ENCODE data around the gene DNM1.

The DNM1 gene

DNA sequence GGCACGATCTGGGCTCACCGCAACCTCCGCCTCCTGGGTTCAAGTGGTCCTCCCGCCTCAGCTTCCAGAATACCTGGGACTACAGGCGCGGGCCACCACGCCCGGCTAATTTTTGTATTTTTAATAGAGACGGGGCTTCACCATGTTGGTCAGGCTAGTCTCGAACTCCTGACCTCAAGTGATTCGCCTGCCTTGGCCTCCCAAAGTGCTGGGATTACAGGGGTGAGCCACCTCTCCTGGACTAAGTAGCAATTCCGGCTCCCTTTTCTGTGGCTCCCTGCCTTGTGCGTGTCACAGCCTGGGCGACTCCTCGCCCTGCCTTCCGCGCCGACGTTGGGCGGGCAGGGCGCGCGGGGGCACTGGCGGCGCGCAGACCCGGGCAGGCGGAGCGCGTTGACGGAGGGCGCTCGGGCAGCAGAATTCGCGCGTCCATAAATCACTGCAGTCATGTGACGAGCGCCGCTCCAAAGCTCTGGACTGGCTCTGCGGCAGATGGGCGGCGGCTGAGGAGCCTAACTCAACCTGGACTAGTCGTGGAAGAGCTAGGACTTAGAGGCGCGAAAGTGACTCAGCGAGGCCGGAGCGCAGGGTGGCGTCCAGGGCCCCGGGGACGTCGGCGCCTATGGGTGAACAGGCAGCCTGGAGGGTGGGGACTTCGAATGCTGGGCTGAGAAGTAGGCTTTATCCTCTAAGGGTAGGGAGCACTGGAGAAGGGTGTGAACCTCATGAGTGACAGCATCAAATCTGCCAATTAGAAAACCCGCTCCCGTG lies 10.4 kb upstream of the DNM1 start:
- TF ChIP-seq NFIC (IDR thresholded peaks at IDR 0.05), result peak; percentile 35; the same call in 1 of the 2 replicates
- no peak for TF ChIP-seq FOXM1 (IDR thresholded peaks at IDR 0.05; ENCODE audit: borderline replicate concordance, low read depth)
- TF ChIP-seq TCF12 (IDR thresholded peaks at IDR 0.05; ENCODE audit: low read depth), result peak; percentile 76
- TF ChIP-seq CREB1 (IDR thresholded peaks at IDR 0.05; ENCODE audit: low read depth), result peak; percentile 34; the same call in 1 of the 2 replicates
- peak; percentile 49; the same call in 1 of the 2 replicates for TF ChIP-seq TAF1 (IDR thresholded peaks at IDR 0.05; ENCODE audit: low read depth)
- peak; percentile 68 for TF ChIP-seq ZBTB7A (IDR thresholded peaks at IDR 0.05; ENCODE audit: low read depth)
- TF ChIP-seq, protein P1, sequence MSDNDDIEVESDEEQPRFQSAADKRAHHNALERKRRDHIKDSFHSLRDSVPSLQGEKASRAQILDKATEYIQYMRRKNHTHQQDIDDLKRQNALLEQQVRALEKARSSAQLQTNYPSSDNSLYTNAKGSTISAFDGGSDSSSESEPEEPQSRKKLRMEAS (IDR thresholded peaks at IDR 0.05), result peak; percentile 94
- TF ChIP-seq EP300 (IDR thresholded peaks at IDR 0.05; ENCODE audit: borderline replicate concordance), result 0 out of 2 replicates have a peak, but pooled peaks have one; percentile 49
- 0 out of 2 replicates have a peak, but pooled peaks have one; percentile 39 for TF ChIP-seq YY1 (IDR thresholded peaks at IDR 0.05; ENCODE audit: low read depth)
- TF ChIP-seq TEAD4 (IDR thresholded peaks at IDR 0.05), result peak; percentile 49; the same call in 1 of the 2 replicates
- TF ChIP-seq, protein P2, sequence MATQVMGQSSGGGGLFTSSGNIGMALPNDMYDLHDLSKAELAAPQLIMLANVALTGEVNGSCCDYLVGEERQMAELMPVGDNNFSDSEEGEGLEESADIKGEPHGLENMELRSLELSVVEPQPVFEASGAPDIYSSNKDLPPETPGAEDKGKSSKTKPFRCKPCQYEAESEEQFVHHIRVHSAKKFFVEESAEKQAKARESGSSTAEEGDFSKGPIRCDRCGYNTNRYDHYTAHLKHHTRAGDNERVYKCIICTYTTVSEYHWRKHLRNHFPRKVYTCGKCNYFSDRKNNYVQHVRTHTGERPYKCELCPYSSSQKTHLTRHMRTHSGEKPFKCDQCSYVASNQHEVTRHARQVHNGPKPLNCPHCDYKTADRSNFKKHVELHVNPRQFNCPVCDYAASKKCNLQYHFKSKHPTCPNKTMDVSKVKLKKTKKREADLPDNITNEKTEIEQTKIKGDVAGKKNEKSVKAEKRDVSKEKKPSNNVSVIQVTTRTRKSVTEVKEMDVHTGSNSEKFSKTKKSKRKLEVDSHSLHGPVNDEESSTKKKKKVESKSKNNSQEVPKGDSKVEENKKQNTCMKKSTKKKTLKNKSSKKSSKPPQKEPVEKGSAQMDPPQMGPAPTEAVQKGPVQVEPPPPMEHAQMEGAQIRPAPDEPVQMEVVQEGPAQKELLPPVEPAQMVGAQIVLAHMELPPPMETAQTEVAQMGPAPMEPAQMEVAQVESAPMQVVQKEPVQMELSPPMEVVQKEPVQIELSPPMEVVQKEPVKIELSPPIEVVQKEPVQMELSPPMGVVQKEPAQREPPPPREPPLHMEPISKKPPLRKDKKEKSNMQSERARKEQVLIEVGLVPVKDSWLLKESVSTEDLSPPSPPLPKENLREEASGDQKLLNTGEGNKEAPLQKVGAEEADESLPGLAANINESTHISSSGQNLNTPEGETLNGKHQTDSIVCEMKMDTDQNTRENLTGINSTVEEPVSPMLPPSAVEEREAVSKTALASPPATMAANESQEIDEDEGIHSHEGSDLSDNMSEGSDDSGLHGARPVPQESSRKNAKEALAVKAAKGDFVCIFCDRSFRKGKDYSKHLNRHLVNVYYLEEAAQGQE (IDR thresholded peaks at IDR 0.05; ENCODE audit: low read depth), result no peak
- TF ChIP-seq CEBPB (IDR thresholded peaks at IDR 0.05), result no peak
- TF ChIP-seq, protein P3, sequence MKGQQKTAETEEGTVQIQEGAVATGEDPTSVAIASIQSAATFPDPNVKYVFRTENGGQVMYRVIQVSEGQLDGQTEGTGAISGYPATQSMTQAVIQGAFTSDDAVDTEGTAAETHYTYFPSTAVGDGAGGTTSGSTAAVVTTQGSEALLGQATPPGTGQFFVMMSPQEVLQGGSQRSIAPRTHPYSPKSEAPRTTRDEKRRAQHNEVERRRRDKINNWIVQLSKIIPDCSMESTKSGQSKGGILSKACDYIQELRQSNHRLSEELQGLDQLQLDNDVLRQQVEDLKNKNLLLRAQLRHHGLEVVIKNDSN (IDR thresholded peaks at IDR 0.05), result peak; percentile 95
- TF ChIP-seq EGR1 (IDR thresholded peaks at IDR 0.05), result no peak
- peak; percentile 49; the same call in 1 of the 2 replicates for TF ChIP-seq RAD21 (IDR thresholded peaks at IDR 0.05; ENCODE audit: low read depth)

DNA sequence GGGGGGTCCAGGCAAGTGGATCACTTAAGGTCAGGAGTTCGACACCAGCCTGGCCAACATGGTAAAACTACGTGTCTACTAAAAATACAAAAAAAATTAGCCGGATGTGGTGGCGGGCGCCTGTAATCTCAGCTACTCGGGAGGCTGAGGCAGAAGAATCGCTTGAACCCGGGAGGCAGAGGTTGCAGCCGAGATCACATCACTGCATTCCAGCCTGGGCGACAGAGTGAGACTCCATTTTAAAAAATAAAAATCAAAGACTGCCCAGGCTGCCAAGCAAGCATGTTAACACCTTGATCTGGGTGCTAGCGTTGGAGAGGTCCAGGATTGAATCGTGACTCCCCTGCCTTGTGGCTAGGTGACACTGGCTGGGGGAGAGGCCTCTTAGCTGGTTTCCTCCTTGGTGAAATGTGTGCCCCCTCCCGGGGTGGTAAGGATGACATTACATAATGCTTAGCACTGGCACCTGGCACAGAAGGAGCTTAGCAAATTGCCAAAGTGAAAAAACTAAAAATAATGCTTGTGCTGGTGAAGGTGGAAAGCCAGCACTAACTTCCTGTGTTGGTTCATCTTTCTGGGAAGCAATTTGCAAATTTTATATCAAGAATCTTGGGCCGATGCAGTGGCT lies 9.6 kb upstream of the DNM1 start:
- TF ChIP-seq, protein P1 (IDR thresholded peaks at IDR 0.05), result no peak
- TF ChIP-seq TCF12 (IDR thresholded peaks at IDR 0.05; ENCODE audit: low read depth), result no peak
- TF ChIP-seq ZBTB7A (IDR thresholded peaks at IDR 0.05; ENCODE audit: low read depth), result no peak
- TF ChIP-seq, protein P3 (IDR thresholded peaks at IDR 0.05), result no peak
- no peak for TF ChIP-seq EP300 (IDR thresholded peaks at IDR 0.05; ENCODE audit: borderline replicate concordance)

DNA sequence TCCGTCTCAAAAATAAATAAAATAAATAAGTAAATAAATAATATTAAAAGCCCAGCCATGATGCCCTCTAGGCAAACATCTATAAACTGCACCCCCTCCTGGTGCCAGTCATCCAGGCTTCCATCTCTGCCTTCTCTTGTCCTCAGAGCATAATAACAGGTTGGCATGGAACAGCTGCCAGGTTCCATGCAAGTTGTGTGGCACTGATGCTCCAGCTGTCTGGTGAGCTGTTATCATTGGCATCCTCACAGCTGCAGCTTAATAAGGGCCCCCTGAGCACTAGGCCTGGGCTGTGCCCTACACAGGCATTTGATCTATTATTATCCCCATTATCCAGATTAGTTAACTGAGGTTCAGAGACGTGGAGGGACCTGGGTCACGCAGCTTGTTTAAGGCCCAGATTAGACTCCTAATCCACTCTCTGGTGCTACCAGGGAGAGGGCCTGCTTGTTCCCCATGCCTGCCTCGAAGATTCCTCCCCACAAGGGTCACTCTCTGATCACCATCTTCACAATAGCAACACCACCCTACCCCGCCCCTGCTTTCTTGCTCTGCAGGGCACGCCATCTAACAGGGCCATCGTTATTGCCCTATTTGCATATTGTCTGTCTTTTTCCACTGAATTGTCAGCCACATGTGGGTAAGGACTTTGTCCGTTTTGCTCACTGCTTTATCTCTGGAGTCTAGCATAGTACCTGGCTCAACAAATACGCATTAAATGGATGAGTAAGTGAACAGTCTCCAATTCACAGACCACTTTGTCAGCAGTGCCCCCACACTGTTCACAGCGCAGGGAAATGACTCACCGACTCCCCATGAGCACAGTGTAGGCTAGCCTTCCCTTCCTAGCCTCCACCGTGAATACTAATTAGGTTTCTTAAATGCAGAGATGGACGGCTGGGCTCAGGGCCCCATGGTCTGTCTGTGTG lies 1.5 kb upstream of the DNM1 start:
- TF ChIP-seq EP300 (IDR thresholded peaks at IDR 0.05; ENCODE audit: borderline replicate concordance), result no peak
- no peak for TF ChIP-seq FOXM1 (IDR thresholded peaks at IDR 0.05; ENCODE audit: borderline replicate concordance, low read depth)
- TF ChIP-seq, protein P1 (IDR thresholded peaks at IDR 0.05), result no peak
- no peak for TF ChIP-seq EGR1 (IDR thresholded peaks at IDR 0.05)
- TF ChIP-seq, protein P2 (IDR thresholded peaks at IDR 0.05; ENCODE audit: low read depth), result no peak
- TF ChIP-seq TEAD4 (IDR thresholded peaks at IDR 0.05), result no peak
- no peak for TF ChIP-seq CREB1 (IDR thresholded peaks at IDR 0.05; ENCODE audit: low read depth)
- TF ChIP-seq CEBPB (IDR thresholded peaks at IDR 0.05), result no peak
- no peak for TF ChIP-seq RAD21 (IDR thresholded peaks at IDR 0.05; ENCODE audit: low read depth)
- TF ChIP-seq, protein P3 (IDR thresholded peaks at IDR 0.05), result no peak
- no peak for TF ChIP-seq ZBTB7A (IDR thresholded peaks at IDR 0.05; ENCODE audit: low read depth)
- TF ChIP-seq TAF1 (IDR thresholded peaks at IDR 0.05; ENCODE audit: low read depth), result no peak
- TF ChIP-seq NFIC (IDR thresholded peaks at IDR 0.05), result no peak
- TF ChIP-seq TCF12 (IDR thresholded peaks at IDR 0.05; ENCODE audit: low read depth), result no peak
- no peak for TF ChIP-seq YY1 (IDR thresholded peaks at IDR 0.05; ENCODE audit: low read depth)

DNA sequence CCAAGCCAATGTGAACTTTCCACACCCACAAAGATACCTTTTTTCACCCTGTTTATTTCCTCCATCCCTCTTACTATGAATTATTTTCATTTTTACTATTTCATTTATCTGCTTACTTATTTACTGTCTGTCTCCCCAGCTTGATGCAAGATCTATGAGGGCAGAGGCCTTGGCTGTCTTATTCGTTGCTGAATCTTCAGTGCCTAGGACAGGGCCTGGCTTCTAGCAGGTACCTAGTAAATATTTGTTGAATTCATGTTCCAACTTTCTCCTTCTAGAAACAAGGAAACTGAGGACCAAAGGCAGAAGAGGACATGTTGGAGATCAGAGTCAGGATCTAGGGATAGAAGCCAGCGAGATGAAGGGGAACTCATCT lies 543 bp upstream of the DNM1 start:
- TF ChIP-seq EP300 (IDR thresholded peaks at IDR 0.05; ENCODE audit: borderline replicate concordance) (no peak), NFIC (IDR thresholded peaks at IDR 0.05) (no peak), TAF1 (IDR thresholded peaks at IDR 0.05; ENCODE audit: low read depth) (no peak), FOXM1 (IDR thresholded peaks at IDR 0.05; ENCODE audit: borderline replicate concordance, low read depth) (no peak), TCF12 (IDR thresholded peaks at IDR 0.05; ENCODE audit: low read depth) (no peak), YY1 (IDR thresholded peaks at IDR 0.05; ENCODE audit: low read depth) (no peak), TEAD4 (IDR thresholded peaks at IDR 0.05) (no peak), EGR1 (IDR thresholded peaks at IDR 0.05) (no peak), ZBTB7A (IDR thresholded peaks at IDR 0.05; ENCODE audit: low read depth) (no peak), RAD21 (IDR thresholded peaks at IDR 0.05; ENCODE audit: low read depth) (no peak), CEBPB (IDR thresholded peaks at IDR 0.05) (no peak), CREB1 (IDR thresholded peaks at IDR 0.05; ENCODE audit: low read depth) (no peak)
- TF ChIP-seq, protein P1 (IDR thresholded peaks at IDR 0.05), result no peak
- TF ChIP-seq, protein P3 (IDR thresholded peaks at IDR 0.05), result no peak
- TF ChIP-seq, protein P2 (IDR thresholded peaks at IDR 0.05; ENCODE audit: low read depth), result no peak
